SU-DHL-6 (cell line): Measurements from ENCODE around the gene BAD.

Experiments
- H2AFZ ChIP-seq: fragments of 200-600 bp; sonication (generic); 2 replicates; pipeline ENCODE4 v1.6.1; 2014; ENCODE audit warnings: low read depth, mild to moderate bottlenecking, moderate library complexity, mixed read lengths, antibody characterized with exemption, low read length; ENCODE audit not compliant: severe bottlenecking
- H3F3A ChIP-seq: fragments of 200-600 bp; shearing (Covaris generic); 2 replicates; pipeline ENCODE4 v1.6.0; 2016; ENCODE audit warnings: antibody characterized with exemption, mild to moderate bottlenecking; ENCODE audit not compliant: insufficient read depth
- H3K27ac ChIP-seq: fragments of 200-600 bp; sonication (generic); 2 replicates; pipeline ENCODE4 v1.5.1; 2016; ENCODE audit warnings: low read depth, mild to moderate bottlenecking, low read length, moderate library complexity, mixed read lengths
- H3K27me3 ChIP-seq: fragments of 200-600 bp; sonication (generic), shearing (Covaris generic); 2 replicates; pipeline ENCODE4 v1.6.0; 2014; ENCODE audit warnings: mild to moderate bottlenecking, low read length
- H3K36me3 ChIP-seq: fragments of 200-600 bp; sonication (generic); 2 replicates; pipeline ENCODE4 v1.6.1; 2014; ENCODE audit warnings: mild to moderate bottlenecking, low read length, mixed read lengths
- H3K4me2 ChIP-seq: fragments of 300-600, 200-600 bp; shearing (Covaris generic), sonication (generic); 2 replicates; pipeline ENCODE4 v1.6.0; 2014; ENCODE audit warnings: low read length, low read depth, mild to moderate bottlenecking; ENCODE audit not compliant: poor library complexity, severe bottlenecking
- H3K4me3 ChIP-seq: fragments of 200-600 bp; sonication (generic); 2 replicates; pipeline ENCODE4 v1.5.1; 2014; ENCODE audit warnings: antibody characterized with exemption, low read length, mild to moderate bottlenecking, mixed read lengths; ENCODE audit not compliant: insufficient read depth, poor library complexity, severe bottlenecking
- H3K79me2 ChIP-seq: fragments of 200-600 bp; sonication (generic); 2 replicates; pipeline ENCODE4 v1.6.1; 2014; ENCODE audit warnings: mild to moderate bottlenecking, low read length, moderate library complexity; ENCODE audit not compliant: insufficient read depth
- H3K9ac ChIP-seq: fragments of 200-600 bp; sonication (generic); 2 replicates; pipeline ENCODE4 v1.7.0; 2014; ENCODE audit warnings: mild to moderate bottlenecking, low read length
- H3K9me2 ChIP-seq: fragments of 200-600 bp; sonication (generic); replicated peaks from 2 replicates; pipeline ENCODE4 v1.6.1; 2014; ENCODE audit warnings: low read length; ENCODE audit not compliant: insufficient read depth
- H3K9me3 ChIP-seq: fragments of 200-600 bp; sonication (generic); 2 replicates; pipeline ENCODE4 v1.6.1; 2014; ENCODE audit warnings: low read length, mixed read lengths; ENCODE audit not compliant: insufficient read depth
- H4K20me1 ChIP-seq: fragments of 200-600 bp; sonication (generic); 2 replicates; pipeline ENCODE4 v1.6.1; 2014; ENCODE audit warnings: low read depth, mild to moderate bottlenecking, antibody characterized with exemption, low read length, moderate library complexity, mixed read lengths
- CTCF ChIP-seq: fragments of 200-600 bp; sonication (generic); IDR thresholded peaks from one replicate; pipeline ENCODE4 v1.5.1; 2017; ENCODE audit warnings: antibody characterized with exemption, mild to moderate bottlenecking, low read length, moderate library complexity; ENCODE audit not compliant: insufficient read depth, poor library complexity, severe bottlenecking
- EZH2phosphoT487 ChIP-seq: fragments of 200-600 bp; sonication (generic), shearing (Covaris generic); conservative IDR thresholded peaks from 2 replicates; pipeline ENCODE4 v1.6.1; 2018; ENCODE audit warnings: mild to moderate bottlenecking, antibody characterized with exemption, low read length, moderate library complexity, mixed read lengths

BAD gene

GRCh38 chr11:64220271-64220670, 64.2 kb downstream of the BAD start:
- Histone ChIP-seq H3K27me3 (no peaks in the 10 kb centered on the region), H3K4me3 (no peak overlapping the region), H3K27ac (no peak overlapping the region), H3K79me2 (no peaks in the 10 kb centered on the region), H3K9ac (no peak overlapping the region), H3K4me2 (no peak overlapping the region), H3K9me3 (no peaks in the 10 kb centered on the region), H3F3A (peaks cover 12% of the 10 kb centered on the region), H2AFZ (no peak overlapping the region), H3K9me2 (no peaks in the 10 kb centered on the region), H4K20me1 (no peaks in the 10 kb centered on the region), H3K36me3 (peaks cover under 1% of the 10 kb centered on the region; the same call in 1 of the 2 replicates)
- TF ChIP-seq EZH2phosphoT487 (no peak), CTCF (no peak)
